ENCODE results near the gene ADGRB3.

GRCh38 chr6:69305456-69305855 lies 670.4 kb downstream of the ADGRB3 start:
- TF ChIP-seq EZH2 (IDR thresholded peaks at IDR 0.05; ENCODE audit: low read length, unreplicated experiment) (no peak), CTCF (conservative IDR thresholded peaks at IDR 0.05; ENCODE audit: low read depth, low read length) (no peak), EZH2phosphoT487 (IDR thresholded peaks at IDR 0.05; ENCODE audit: borderline replicate concordance, low read length) (no peak)
